ENCODE measurements around the gene GORASP1.

DNA sequence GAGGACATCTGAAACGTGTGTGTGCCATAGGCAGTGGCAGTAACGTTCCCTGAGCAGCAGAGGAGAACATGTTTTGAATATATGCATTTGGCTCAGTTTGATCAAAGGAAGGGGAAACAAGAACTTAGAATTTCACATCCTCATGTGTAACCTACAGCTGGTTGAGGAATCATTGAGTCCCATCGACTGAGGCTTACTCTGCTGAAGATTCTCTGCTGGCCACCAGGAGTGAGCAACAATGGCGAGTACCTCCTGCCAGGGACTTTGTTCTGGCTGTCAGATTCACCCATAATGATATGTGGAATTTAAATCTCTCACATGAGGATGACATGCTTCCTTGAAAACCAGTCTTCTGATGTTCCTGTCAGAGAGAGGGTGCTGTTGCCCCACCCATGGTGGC lies 21.3 kb downstream of the GORASP1 start:
- TF ChIP-seq POLR2A (IDR thresholded peaks at IDR 0.05; ENCODE audit: low read depth, low read length) (no peak), POLR2AphosphoS5 (IDR thresholded peaks at IDR 0.05; ENCODE audit: low read depth, low read length) (no peak), TAF1 (IDR thresholded peaks at IDR 0.05; ENCODE audit: borderline replicate concordance, low read depth, low read length) (no peak)
